Measurements from ENCODE around the gene RASGEF1B. TPM values are rescaled to one million over a fixed set of nuclear protein-coding genes. Genes with fewer than 3 reads are reported as not detected.

The RASGEF1B gene
- total RNA-seq, 2 donors from 2014 or later = 4.3 to 8.6 TPM

GRCh38 chr4:81418572-81418971, 53.1 kb downstream of the RASGEF1B start:
- DNase-seq = no peak
- 42 to 56% methylated on average over 1 of the region's 1 CpG for WGBS, 2 donors
- Histone ChIP-seq H3K9me3 (no peaks in the 10 kb centered on the region), H3K4me3 (no peak overlapping the region), H3K36me3 (replicated peaks in 1 of 2; ENCODE audit: insufficient read depth in 1 of 2, low read depth in 2 of 2) (no peaks in the 10 kb centered on the region), H3K27ac (no peak overlapping the region), H3K4me1 (no peaks in the 10 kb centered on the region), H3K27me3 (no peaks in the 10 kb centered on the region)
- no peak for TF ChIP-seq POLR2A (IDR thresholded peaks at IDR 0.05)
- no peak for TF ChIP-seq CTCF (IDR thresholded peaks at IDR 0.05)
- no peak for ATAC-seq
- intact Hi-C loops (cut with DNase I) = no loop called here

GRCh38 chr4:81412946-81413495, 58.7 kb downstream of the RASGEF1B start:
- ATAC-seq (no peak), DNase-seq (no peak)
- Histone ChIP-seq H3K27ac (no peak overlapping the region), H3K9me3 (no peaks in the 10 kb centered on the region), H3K4me3 (no peak overlapping the region), H3K4me1 (no peaks in the 10 kb centered on the region), H3K36me3 (replicated peaks in 1 of 2; ENCODE audit: insufficient read depth in 1 of 2, low read depth in 2 of 2) (no peaks in the 10 kb centered on the region), H3K27me3 (no peaks in the 10 kb centered on the region)
- 70 to 74% methylated on average over 4 of the region's 4 CpGs for WGBS, 2 donors
- TF ChIP-seq CTCF (IDR thresholded peaks at IDR 0.05) (no peak), POLR2A (IDR thresholded peaks at IDR 0.05) (no peak)
- intact Hi-C loops (cut with DNase I) = no loop called here

GRCh38 chr4:81410680-81411079, 61.0 kb downstream of the RASGEF1B start:
- Histone ChIP-seq H3K4me1 (peaks cover 8% of the 10 kb centered on the region), H3K4me3 (no peak overlapping the region), H3K27ac (no peak overlapping the region), H3K27me3 (no peaks in the 10 kb centered on the region), H3K36me3 (replicated peaks in 1 of 2; ENCODE audit: insufficient read depth in 1 of 2, low read depth in 2 of 2) (no peaks in the 10 kb centered on the region), H3K9me3 (no peaks in the 10 kb centered on the region)
- no peak for TF ChIP-seq POLR2A (IDR thresholded peaks at IDR 0.05)
- TF ChIP-seq CTCF (IDR thresholded peaks at IDR 0.05) = no peak
- intact Hi-C loops (cut with DNase I) = no loop called here
- WGBS, 2 donors = 53 to 70% methylated on average over 2 of the region's 2 CpGs
- DNase-seq (no peak), ATAC-seq (no peak)

GRCh38 chr4:81409836-81410235, 61.9 kb downstream of the RASGEF1B start:
- no peak for ATAC-seq
- H3K27me3 ChIP-seq = no peaks in the 10 kb centered on the region
- no peak overlapping the region for H3K27ac ChIP-seq
- H3K9me3 ChIP-seq = no peaks in the 10 kb centered on the region
- no peak for TF ChIP-seq CTCF (IDR thresholded peaks at IDR 0.05)
- TF ChIP-seq POLR2A (IDR thresholded peaks at IDR 0.05) = no peak
- H3K4me3 ChIP-seq = no peak overlapping the region
- no peak for DNase-seq
- peaks cover 11% of the 10 kb centered on the region for H3K4me1 ChIP-seq
- WGBS, 2 donors = 53 to 61% methylated on average over 4 of the region's 4 CpGs
- intact Hi-C loops (cut with DNase I) = loop anchor here (10.0 kb wide), 1 partner anchor 865 kb away; no protein-coding TSS in a partner anchor
- H3K36me3 ChIP-seq (replicated peaks in 1 of 2; ENCODE audit: insufficient read depth in 1 of 2, low read depth in 2 of 2) = no peaks in the 10 kb centered on the region

- Histone ChIP-seq H3K27me3 (no peaks in the 10 kb centered on the region), H3K4me3 (no peak overlapping the region), H3K27ac (no peak overlapping the region), H3K9me3 (no peaks in the 10 kb centered on the region), H3K4me1 (peaks cover 11% of the 10 kb centered on the region), H3K36me3 (replicated peaks in 1 of 2; ENCODE audit: insufficient read depth in 1 of 2, low read depth in 2 of 2) (no peaks in the 10 kb centered on the region)
- intact Hi-C loops (cut with DNase I) = loop anchor here (10.0 kb wide), 1 partner anchor 866 kb away; no protein-coding TSS in a partner anchor
- ATAC-seq (no peak), DNase-seq (no peak)
- WGBS, 2 donors = 68 to 73% methylated on average over 7 of the region's 7 CpGs
- TF ChIP-seq POLR2A (IDR thresholded peaks at IDR 0.05) (no peak), CTCF (IDR thresholded peaks at IDR 0.05) (no peak)
These were observed 63.4 kb downstream of the RASGEF1B start for GRCh38 chr4:81408341-81408740.

Measured in body of pancreas (tissue), 4 donors.